Immature natural killer cell (primary cell): ENCODE measurements around the gene ANK2. TPM values are rescaled to one million over a fixed set of nuclear protein-coding genes. Genes with fewer than 3 reads are reported as not detected.

Experiments
- DNase-seq, 3 donors: peaks; one replicate each; pipeline ENCODE4 v3.0.0; 2022; ENCODE audit warnings: mixed read lengths in 1 of 3
- H3K27ac Mint-ChIP-seq, 6 donors: one replicate each; pipeline ENCODE4 v1.8.0; 2020; ENCODE audit warnings: mixed read lengths in 6 of 6, mild to moderate bottlenecking in 5 of 6, inconsistent platforms in 4 of 6, moderate library complexity in 3 of 6
- H3K27me3 Mint-ChIP-seq, 3 donors: one replicate each; pipeline ENCODE4 v1.8.0; 2020 to 2021; ENCODE audit warnings: low read depth in 3 of 3, mild to moderate bottlenecking in 3 of 3, mixed read lengths in 3 of 3, moderate library complexity in 3 of 3, inconsistent platforms in 1 of 3
- H3K36me3 Mint-ChIP-seq, 3 donors: one replicate each; pipeline ENCODE4 v1.8.0; 2020; ENCODE audit warnings: mixed read lengths in 3 of 3, inconsistent platforms in 2 of 3, mild to moderate bottlenecking in 2 of 3
- H3K4me1 Mint-ChIP-seq, 2 donors: one replicate each; pipeline ENCODE4 v1.8.0; 2020; ENCODE audit warnings: inconsistent platforms in 2 of 2, mild to moderate bottlenecking in 2 of 2, mixed read lengths in 2 of 2, moderate library complexity in 1 of 2
- H3K4me3 Mint-ChIP-seq, 5 donors: one replicate each; pipeline ENCODE4 v1.8.0; 2020; ENCODE audit warnings: mild to moderate bottlenecking in 5 of 5, mixed read lengths in 5 of 5, inconsistent platforms in 3 of 5, moderate library complexity in 3 of 5
- H3K9me3 Mint-ChIP-seq, 6 donors: one replicate each; pipeline ENCODE4 v1.8.0; 2020; ENCODE audit warnings: mild to moderate bottlenecking in 6 of 6, mixed read lengths in 6 of 6, inconsistent platforms in 4 of 6, moderate library complexity in 3 of 6
- polyA plus RNA-seq, 3 donors: library from polyadenylated mRNA; unstranded; fragments of 300-500 nt; fragmentation: Illumina TruSeq; gene quantifications; one replicate each; pipeline ENCODE4 v1.2.3, GENCODE V29; 2021

ANK2 gene
- polyA plus RNA-seq, 3 donors from 2014 or later: not detected

- peaks cover 5 to 8% of the 10 kb centered on the region in 2 donors for H3K4me1 Mint-ChIP-seq
- H3K27ac Mint-ChIP-seq: no peak overlapping the region
- no peaks in the 10 kb centered on the region for H3K36me3 Mint-ChIP-seq
- peak in 1 of 3 donors; percentile 1 for DNase-seq
- peaks cover 0 to 5% (median 4%) of the 10 kb centered on the region in 3 donors for H3K27me3 Mint-ChIP-seq
- no peak overlapping the region for H3K4me3 Mint-ChIP-seq
- H3K9me3 Mint-ChIP-seq: peaks cover 0 to 2% (median 0%) of the 10 kb centered on the region in 6 donors
Observed at GRCh38 chr4:113316879-113317278, 267.4 kb downstream of the ANK2 start.

- Mint-ChIP-seq H3K4me3 (no peak overlapping the region), H3K27me3 (peaks cover 0 to 5% (median 3%) of the 10 kb centered on the region in 3 donors), H3K9me3 (peaks cover 0 to 2% (median 0%) of the 10 kb centered on the region in 6 donors), H3K4me1 (peaks cover 5 to 8% of the 10 kb centered on the region in 2 donors), H3K36me3 (no peaks in the 10 kb centered on the region), H3K27ac (no peak overlapping the region)
- DNase-seq: no peak
Observed at GRCh38 chr4:113317523-113317922, 268.1 kb downstream of the ANK2 start.

DNA sequence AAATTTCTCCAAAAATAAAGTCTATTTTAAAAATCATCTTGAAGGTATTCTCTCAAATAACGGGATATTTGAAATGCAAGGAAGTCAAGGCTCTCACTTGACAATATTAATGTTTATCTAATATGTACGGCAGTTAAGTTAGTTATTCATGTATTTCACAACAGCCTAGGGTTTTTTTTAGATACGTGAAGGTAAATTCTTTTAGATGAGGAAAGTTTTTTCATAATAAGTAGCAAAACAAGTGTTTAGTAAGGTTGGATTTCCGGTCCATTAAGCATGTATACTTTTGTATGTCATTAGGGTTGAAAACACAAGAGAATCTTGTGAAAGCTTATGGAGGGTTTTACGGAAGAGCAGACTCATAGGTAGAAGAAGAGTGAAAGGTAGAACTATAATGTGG, 273.3 kb downstream of the ANK2 start:
- no peak overlapping the region for H3K4me3 Mint-ChIP-seq
- no peaks in the 10 kb centered on the region for H3K36me3 Mint-ChIP-seq
- DNase-seq: no peak
- no peaks in the 10 kb centered on the region for H3K4me1 Mint-ChIP-seq
- H3K9me3 Mint-ChIP-seq: peaks cover 0 to 2% (median 0%) of the 10 kb centered on the region in 6 donors
- H3K27me3 Mint-ChIP-seq: peaks cover 0 to 1% (median 0%) of the 10 kb centered on the region in 3 donors
- H3K27ac Mint-ChIP-seq: no peak overlapping the region

DNA sequence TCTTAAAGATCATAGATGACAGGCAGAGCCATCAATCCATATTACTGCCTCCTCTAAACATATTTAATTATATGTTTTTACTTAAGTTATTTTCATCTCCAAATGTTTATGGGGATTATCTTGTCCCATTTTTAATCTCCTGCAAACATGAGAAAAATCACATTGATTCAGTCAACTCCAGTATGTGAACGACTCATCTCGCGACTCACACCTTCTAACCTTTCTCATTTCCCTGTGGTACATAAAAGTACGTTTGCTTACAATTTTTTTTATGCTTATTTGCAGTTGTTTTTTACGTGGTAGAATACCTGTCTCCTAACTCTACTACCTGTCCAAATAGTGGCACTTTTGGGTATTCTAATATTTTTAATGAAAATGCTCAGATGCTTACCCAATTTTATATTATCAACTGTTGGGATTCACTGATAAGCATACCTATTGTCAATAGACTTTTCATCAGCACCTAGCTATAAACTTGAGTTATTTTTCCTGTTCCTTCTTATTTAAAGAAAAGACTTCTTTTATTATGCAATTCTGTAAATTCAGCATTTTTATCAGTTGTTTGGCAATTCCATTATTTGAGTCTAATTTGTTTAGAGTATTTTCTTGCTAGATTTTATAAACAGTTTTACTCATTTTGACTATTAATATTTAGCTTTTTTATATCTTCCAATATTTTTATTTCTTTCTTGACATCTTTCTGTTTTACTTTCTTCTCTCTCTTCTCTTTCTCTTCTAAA, 276.6 kb downstream of the ANK2 start:
- Mint-ChIP-seq H3K27ac (no peak overlapping the region), H3K4me1 (no peaks in the 10 kb centered on the region), H3K27me3 (peaks cover 0 to 2% (median 0%) of the 10 kb centered on the region in 3 donors), H3K36me3 (no peaks in the 10 kb centered on the region), H3K4me3 (no peak overlapping the region), H3K9me3 (peaks cover 0 to 2% (median 0%) of the 10 kb centered on the region in 6 donors)
- no peak for DNase-seq

- no peak overlapping the region for H3K4me3 Mint-ChIP-seq
- no peaks in the 10 kb centered on the region for H3K36me3 Mint-ChIP-seq
- no peak overlapping the region for H3K27ac Mint-ChIP-seq
- H3K27me3 Mint-ChIP-seq: peaks cover 0 to 2% (median 0%) of the 10 kb centered on the region in 3 donors
- peaks cover 0 to 2% (median 0%) of the 10 kb centered on the region in 6 donors for H3K9me3 Mint-ChIP-seq
- no peak for DNase-seq
- H3K4me1 Mint-ChIP-seq: no peaks in the 10 kb centered on the region
Observed at GRCh38 chr4:113327494-113327893, 278.0 kb downstream of the ANK2 start.

DNA sequence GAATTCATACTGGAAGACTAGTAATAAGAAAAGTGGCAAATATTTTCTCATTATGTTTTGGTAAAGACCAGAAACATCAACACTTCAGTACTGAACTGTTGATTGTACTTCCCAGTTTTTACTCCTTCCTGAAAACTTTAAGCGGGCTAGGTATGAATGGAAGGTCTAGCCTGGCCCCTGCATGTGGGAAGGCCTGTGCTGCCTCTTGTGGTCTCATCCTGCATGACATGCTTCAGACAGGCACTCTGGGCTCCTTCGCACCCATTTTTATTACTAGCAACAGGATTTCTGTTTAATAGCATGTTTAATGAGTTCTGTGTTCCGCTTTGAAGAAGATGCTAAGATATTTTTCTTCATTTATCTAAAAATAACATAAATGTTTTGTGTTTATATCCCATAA, 279.1 kb downstream of the ANK2 start:
- Mint-ChIP-seq H3K36me3 (no peaks in the 10 kb centered on the region), H3K27me3 (peaks cover 0 to 2% (median 0%) of the 10 kb centered on the region in 3 donors), H3K4me1 (no peaks in the 10 kb centered on the region), H3K9me3 (peaks cover 0 to 2% (median 0%) of the 10 kb centered on the region in 6 donors), H3K4me3 (no peak overlapping the region), H3K27ac (no peak overlapping the region)
- no peak for DNase-seq

- Mint-ChIP-seq H3K27ac (no peak overlapping the region), H3K9me3 (peaks cover 0 to 2% (median 0%) of the 10 kb centered on the region in 6 donors), H3K4me1 (no peaks in the 10 kb centered on the region), H3K4me3 (no peak overlapping the region), H3K36me3 (no peaks in the 10 kb centered on the region), H3K27me3 (peaks cover 2 to 3% (median 2%) of the 10 kb centered on the region in 3 donors)
- no peak for DNase-seq
Observed at GRCh38 chr4:113330200-113330599, 280.7 kb downstream of the ANK2 start.

DNA sequence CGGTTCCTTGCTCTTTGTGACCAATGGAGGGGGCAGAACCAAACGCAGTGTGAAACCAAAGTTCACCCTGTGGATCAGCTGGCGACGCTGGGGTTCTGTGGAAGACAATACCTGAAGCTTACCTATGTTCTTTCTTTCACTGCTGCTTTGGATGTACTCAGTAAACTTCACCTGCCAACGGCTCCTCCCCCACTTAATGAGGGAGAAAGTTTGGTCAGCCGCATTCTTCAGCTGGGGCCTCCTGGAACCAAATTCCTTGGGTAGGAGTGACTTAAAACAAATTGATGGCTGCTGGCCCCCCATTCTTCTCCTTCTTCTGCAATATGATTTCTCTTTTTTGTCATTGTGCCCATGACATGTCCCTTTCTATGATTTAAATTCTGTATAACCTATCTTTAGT, 282.4 kb downstream of the ANK2 start:
- no peaks in the 10 kb centered on the region for H3K4me1 Mint-ChIP-seq
- no peaks in the 10 kb centered on the region for H3K9me3 Mint-ChIP-seq
- DNase-seq: no peak
- H3K4me3 Mint-ChIP-seq: no peak overlapping the region
- H3K27me3 Mint-ChIP-seq: peaks cover 2 to 3% (median 2%) of the 10 kb centered on the region in 3 donors
- no peaks in the 10 kb centered on the region for H3K36me3 Mint-ChIP-seq
- no peak overlapping the region for H3K27ac Mint-ChIP-seq

DNA sequence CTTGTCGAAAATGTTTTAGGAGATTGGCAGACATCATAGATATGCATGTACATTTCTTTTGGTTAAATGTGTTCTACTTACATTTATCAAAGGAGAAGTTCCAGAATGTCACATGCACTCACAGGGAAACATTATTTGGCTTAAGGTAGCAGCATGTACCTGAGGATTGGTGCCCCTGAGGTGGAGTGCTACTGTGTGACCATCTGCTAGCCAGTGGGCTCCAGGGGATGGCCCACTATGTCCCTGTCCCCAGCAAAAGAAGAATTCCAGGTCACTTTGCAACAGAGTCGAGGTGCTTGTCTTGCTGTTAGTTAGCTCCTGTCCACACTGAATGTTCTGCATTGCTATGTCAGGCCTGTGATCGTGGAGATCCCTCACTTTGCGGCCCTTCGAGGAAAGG, 283.2 kb downstream of the ANK2 start:
- DNase-seq: no peak
- Mint-ChIP-seq H3K4me3 (no peak overlapping the region), H3K27me3 (peaks cover 2 to 4% (median 3%) of the 10 kb centered on the region in 3 donors), H3K9me3 (no peaks in the 10 kb centered on the region), H3K36me3 (no peaks in the 10 kb centered on the region), H3K4me1 (no peaks in the 10 kb centered on the region), H3K27ac (no peak overlapping the region)

GRCh38 chr4:113335746-113336145, 286.3 kb downstream of the ANK2 start:
- DNase-seq: no peak
- H3K27me3 Mint-ChIP-seq: peaks cover 2 to 3% (median 3%) of the 10 kb centered on the region in 3 donors
- no peak overlapping the region for H3K4me3 Mint-ChIP-seq
- no peaks in the 10 kb centered on the region for H3K36me3 Mint-ChIP-seq
- no peaks in the 10 kb centered on the region for H3K4me1 Mint-ChIP-seq
- no peak overlapping the region for H3K27ac Mint-ChIP-seq
- H3K9me3 Mint-ChIP-seq: peaks cover 0 to 5% (median 0%) of the 10 kb centered on the region in 6 donors

- peaks cover 0 to 5% (median 0%) of the 10 kb centered on the region in 6 donors for H3K9me3 Mint-ChIP-seq
- peaks cover 2 to 3% (median 3%) of the 10 kb centered on the region in 3 donors for H3K27me3 Mint-ChIP-seq
- no peak overlapping the region for H3K4me3 Mint-ChIP-seq
- no peaks in the 10 kb centered on the region for H3K36me3 Mint-ChIP-seq
- DNase-seq: no peak
- no peak overlapping the region for H3K27ac Mint-ChIP-seq
- H3K4me1 Mint-ChIP-seq: no peaks in the 10 kb centered on the region
Observed at GRCh38 chr4:113336556-113336955, 287.1 kb downstream of the ANK2 start.

DNA sequence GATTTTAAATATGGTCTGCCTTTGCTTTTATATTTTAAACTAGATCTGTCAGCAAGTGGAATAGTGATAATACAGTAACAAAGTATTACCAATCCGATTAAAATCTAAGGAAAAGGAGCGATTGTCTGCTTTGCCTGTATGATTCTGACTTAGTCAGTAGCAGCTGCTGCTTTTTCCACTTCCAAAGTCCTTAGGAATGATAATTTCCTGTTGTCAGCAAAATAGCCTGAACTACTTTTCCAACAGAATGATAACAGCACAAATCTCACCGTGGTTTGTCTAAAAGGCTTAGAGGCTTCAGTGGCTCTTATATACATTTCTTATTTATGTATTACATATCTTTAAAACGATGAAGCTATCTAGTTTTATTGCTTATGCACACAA, 290.0 kb downstream of the ANK2 start:
- no peaks in the 10 kb centered on the region for H3K4me1 Mint-ChIP-seq
- H3K27me3 Mint-ChIP-seq: peaks cover 0 to 3% (median 0%) of the 10 kb centered on the region in 3 donors
- no peak for DNase-seq
- no peak overlapping the region for H3K4me3 Mint-ChIP-seq
- peaks cover 0 to 5% (median 0%) of the 10 kb centered on the region in 6 donors for H3K9me3 Mint-ChIP-seq
- H3K36me3 Mint-ChIP-seq: no peaks in the 10 kb centered on the region
- no peak overlapping the region for H3K27ac Mint-ChIP-seq

DNA sequence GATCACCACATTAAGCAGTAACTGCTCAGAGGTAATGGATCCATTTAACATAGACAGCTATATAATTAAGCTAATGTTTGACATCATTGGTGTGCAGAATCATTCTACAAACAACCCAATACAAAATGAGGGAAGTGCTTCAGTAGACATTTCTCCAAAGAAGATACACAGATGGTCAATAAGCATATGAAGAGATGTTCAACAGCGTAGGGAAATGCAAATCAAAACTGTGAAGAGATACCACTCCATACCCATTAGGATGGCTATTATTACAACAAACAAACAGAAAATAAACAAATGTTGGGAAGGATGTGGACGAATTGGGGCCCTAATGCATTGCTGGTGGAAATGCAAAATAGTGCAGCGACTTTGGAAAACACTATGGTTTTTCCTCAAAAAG, 294.6 kb downstream of the ANK2 start:
- no peak for DNase-seq
- no peak overlapping the region for H3K4me3 Mint-ChIP-seq
- peaks cover 0 to 6% (median 0%) of the 10 kb centered on the region in 6 donors for H3K9me3 Mint-ChIP-seq
- H3K4me1 Mint-ChIP-seq: no peaks in the 10 kb centered on the region
- H3K36me3 Mint-ChIP-seq: no peaks in the 10 kb centered on the region
- peaks cover 0 to 3% (median 2%) of the 10 kb centered on the region in 3 donors for H3K27me3 Mint-ChIP-seq
- H3K27ac Mint-ChIP-seq: no peak overlapping the region

- Mint-ChIP-seq H3K36me3 (no peaks in the 10 kb centered on the region), H3K27me3 (peaks cover 0 to 5% (median 0%) of the 10 kb centered on the region in 3 donors), H3K4me3 (no peak overlapping the region), H3K4me1 (peaks cover 4 to 13% of the 10 kb centered on the region in 2 donors), H3K9me3 (peaks cover 0 to 2% (median 0%) of the 10 kb centered on the region in 6 donors), H3K27ac (no peak overlapping the region)
- no peak for DNase-seq
Observed at GRCh38 chr4:113347245-113347644, 297.8 kb downstream of the ANK2 start.
